Measurements from ENCODE around the gene MZB1.

- TF ChIP-seq POLR2A (IDR thresholded peaks at IDR 0.05) (no peak), CTCF (IDR thresholded peaks at IDR 0.05) (no peak)
Observed at GRCh38 chr5:139378941-139379361, 10.8 kb downstream of the MZB1 start.
